GM19351 (cell line): ENCODE measurements around the gene NR3C2.

Experiments
- ATAC-seq: cut with Tn5 transposase; IDR thresholded peaks from one replicate; pipeline ENCODE4 v1.9.1; 2021; ENCODE audit warnings: mild to moderate bottlenecking, moderate library complexity; ENCODE audit not compliant: unreplicated experiment

The NR3C2 gene

DNA sequence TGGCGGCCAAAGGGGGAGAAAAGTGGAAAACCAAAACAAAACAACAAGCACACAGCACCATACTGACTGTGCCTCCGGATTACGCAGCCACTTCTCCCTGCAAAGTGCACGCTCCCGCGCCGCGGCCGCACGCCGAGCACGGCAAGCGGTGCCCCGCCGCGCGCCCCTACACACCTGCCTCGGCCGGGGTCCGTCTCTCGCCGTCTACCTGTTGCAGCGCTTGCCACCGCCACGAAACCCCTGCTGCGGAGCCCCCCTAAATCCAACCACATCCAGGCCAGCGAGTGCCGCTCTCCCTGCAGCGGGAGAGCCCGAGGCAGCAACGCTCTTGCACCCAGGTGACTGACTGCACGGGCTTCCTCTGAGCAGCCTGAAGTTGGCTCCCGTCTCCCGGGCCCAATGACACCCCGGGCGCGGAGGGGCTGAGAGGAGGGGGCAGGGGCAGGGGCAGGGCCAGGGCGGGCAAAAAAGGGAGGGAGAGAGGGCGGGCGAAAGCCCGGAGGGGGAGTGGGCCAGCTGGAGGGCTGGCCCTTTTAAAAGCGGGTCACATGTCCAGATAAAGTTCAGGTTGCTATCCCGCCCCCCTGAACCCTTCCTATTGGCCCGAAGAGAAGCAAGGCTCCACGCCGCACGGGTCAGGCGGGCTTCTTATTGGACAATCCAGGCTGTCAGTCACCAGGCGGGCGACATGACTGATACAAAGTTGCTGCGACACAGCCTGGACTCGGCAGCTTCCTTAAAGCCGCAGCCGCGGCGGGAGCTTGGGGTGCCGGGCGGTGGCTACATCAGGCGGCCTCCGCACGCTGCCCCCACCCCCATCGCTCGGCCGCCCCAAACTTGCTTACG is at the start of gene NR3C2:
Gene NR3C2 (minus strand): TSS at position 429 of the 846 bp plus-strand sequence.
- peak; percentile 93 for ATAC-seq

DNA sequence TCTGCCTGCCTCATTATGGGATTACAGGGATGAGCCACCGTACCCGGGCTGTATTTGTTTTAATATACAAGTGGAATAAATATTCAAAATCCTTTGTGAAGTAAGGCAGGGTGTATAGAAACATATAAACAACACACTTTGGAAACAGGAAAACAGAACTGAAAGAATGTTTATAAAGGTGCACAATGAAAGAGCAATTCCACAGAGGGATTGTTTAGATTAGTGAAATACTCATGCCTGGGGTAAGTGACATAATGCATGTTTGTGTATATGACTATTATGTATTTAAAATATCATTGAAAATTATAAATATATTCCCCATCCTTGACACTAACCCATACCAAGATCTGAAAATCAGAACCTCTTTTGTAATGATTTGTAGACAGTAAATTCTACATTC is 45.0 kb upstream of the NR3C2 start:
- ATAC-seq = no peak

DNA sequence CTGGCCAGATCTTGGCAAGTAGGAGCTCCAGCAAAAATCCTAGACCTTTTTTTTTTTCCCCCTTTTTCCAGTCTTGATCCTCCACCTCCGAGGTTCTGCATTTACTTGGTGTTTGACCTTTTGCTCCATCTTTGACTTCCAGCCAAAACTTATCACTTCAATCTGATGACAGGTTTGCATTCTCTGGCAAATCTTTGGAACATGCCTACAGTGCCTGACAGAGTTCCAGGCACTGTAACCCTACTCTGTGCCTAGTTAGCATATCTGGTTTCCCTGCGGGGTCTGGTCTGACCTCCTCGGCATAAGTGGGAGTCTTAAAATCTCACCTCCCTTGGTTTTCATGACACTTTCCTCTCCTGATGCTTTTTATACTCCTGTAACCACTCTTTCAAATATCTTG is 39.4 kb upstream of the NR3C2 start:
- ATAC-seq = no peak

DNA sequence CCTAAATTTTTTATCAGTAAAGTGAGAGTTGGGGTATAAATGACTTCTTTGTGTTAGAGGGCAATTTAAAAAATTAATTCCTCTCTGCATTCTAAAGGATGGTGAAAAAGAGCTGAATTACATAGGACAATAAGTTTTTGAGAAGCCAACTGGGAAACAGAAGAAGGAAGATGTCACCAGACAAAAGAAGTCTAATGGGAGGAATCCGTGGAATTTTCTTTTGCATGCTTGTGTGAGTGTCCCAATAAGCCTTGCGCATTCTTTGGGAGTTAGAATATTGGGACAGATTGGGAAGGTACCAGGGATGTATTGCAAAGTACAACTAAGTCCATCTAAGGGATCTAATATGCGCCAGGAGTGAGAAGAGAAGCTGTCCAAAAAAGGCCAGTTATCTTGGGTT is 35.1 kb upstream of the NR3C2 start:
- no peak for ATAC-seq

DNA sequence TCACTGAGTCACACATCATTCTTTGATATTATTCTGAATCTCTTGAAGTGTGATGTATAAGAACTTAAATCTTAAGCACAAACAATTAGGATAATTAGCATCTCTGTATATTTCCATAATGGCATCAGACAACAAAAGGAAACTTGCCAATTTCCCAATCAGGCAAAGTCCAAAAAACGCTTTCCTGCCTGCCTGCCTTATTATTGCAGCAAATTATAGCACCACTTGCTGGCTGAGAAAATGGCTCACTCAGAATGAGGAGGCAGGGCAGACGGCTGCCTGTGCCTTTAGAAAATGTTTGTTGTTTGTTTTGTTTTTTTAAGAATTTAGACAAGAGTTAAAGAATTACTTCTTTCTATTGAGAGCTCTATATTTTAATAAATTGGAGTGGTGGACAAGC is 27.7 kb upstream of the NR3C2 start:
- no peak for ATAC-seq

DNA sequence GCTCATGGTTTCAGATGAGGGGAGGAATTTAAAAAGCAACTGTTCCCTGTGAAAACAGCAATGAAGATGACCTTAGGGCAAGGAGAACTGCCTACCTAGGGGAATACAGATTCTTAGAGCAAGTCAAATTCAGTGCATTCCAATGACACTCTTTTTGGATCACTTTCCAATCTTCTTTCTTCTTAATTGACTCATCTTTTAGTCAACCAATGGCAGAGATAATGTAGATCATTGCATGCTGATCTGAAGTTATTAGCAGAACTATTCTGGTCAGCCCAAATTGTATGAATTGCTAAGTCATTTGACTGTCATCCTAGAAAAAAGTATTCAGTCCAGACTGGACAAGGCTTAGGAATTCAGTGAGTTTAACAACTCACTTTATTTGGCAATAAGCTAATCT is 12.6 kb upstream of the NR3C2 start:
- ATAC-seq = no peak

DNA sequence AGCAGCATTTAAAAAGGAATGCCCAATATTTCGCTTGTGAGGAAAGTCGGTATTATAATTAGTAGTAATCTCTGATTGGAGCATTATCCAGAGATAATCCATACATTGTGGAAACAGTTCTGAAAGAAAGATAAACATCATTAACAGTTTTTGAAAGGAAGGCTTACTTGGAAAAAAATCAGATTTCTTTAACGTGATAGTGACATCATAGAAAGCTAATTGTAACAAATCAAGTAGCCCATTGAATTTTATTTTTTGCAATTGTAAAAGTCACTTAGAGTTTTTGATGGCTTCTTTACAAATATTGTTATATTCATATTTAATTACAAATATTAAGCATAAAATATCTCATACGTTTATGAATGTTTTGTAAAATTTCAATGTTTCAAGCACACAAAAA is 11.6 kb upstream of the NR3C2 start:
- ATAC-seq = no peak

DNA sequence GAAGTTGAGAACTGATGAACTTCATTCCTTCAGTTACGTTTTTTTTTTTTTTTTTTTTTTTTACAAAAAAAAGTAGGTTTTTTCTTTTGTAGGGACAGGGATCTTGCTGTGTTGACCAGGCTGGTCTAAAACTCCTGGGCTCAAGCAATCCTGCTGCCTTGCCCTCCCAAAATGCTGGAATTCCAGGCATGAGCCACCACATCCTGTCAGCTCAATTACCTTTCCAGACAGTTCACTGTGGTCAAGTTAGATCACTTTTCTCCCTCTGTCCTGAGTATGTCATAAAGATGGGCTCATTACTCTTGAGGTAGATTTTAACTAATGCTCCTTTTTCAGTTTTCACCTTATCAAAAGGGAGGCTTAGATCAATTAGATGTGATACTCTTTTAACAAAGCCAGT is 10.8 kb upstream of the NR3C2 start:
- ATAC-seq = no peak

DNA sequence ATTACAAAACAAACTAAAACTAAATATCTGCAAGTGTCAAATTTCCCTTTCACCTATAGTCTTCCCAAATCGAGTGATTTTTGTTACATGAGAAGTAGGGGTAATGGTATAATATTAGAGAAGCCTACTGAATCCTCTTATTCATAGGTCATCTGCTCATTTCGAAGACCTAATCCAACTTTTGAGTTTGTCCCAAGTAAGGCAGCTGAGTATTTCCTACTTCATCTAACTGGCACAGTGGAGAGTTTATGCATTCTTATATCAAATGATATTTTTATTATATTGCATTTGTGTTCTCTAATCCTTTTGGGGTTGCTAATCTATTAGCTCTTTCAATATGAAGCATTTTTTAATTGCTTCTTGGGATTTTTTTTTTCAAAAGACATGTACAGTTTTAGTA is 7.7 kb upstream of the NR3C2 start:
- ATAC-seq = no peak

DNA sequence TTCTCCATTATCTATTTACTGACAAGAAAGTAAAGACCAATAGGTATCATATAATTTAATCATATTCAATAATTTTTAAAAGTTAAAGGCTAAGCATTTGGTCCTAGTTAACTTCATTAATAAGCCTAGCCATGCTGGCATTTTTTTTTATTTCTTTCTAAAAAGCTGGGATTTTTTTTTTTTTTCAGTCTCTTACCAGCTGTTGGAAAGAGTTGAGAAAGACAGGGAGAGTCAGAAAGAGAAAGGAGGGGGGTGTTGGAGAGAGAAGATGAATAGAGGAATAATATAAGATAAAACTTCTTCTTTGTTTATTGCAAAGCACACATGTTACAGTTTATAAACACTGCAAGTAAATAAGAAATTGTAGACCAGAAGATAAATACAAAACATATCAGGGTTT is 5.9 kb upstream of the NR3C2 start:
- no peak for ATAC-seq

DNA sequence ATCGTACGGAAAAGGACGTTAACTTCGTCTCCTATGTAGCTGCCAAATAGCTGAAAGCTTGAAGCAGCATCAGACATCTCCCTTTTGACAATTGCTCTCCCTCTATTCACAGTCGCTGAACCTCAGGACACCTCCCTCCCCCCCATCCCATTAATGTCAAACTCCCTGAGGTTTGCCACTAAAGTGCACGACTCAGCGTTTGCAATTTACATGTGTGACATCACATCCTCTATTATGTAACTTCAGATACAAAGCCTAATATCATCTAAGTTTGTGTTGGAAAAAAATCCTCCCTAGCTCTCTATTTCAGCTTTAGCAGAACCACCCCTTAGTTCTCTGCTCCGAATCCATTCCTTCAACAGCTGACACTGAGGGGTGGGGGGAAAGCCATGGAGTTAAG is 5.5 kb upstream of the NR3C2 start:
- no peak for ATAC-seq

DNA sequence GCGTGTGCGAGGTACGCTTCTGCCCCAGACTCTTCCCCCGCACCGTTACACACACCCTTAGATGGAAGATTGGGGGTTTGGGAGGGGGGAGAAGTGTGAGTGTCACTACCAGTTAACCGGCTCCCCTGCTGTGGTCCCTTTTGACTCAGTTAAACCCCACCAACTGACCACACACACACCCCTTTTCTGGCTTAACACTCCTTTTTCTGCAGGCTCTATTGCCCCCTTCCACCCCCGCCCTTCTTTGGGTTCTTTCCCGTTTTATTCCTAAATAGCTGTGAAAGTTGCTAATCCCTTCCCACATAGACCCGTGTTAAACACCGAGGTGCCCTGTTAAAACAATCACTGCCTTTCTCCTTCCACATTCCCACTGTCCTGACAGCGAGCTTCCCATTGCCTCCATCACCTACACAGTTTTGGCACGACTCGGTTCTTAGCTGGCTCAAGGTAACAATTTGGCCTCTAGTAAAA is 3.7 kb upstream of the NR3C2 start:
- no peak for ATAC-seq

DNA sequence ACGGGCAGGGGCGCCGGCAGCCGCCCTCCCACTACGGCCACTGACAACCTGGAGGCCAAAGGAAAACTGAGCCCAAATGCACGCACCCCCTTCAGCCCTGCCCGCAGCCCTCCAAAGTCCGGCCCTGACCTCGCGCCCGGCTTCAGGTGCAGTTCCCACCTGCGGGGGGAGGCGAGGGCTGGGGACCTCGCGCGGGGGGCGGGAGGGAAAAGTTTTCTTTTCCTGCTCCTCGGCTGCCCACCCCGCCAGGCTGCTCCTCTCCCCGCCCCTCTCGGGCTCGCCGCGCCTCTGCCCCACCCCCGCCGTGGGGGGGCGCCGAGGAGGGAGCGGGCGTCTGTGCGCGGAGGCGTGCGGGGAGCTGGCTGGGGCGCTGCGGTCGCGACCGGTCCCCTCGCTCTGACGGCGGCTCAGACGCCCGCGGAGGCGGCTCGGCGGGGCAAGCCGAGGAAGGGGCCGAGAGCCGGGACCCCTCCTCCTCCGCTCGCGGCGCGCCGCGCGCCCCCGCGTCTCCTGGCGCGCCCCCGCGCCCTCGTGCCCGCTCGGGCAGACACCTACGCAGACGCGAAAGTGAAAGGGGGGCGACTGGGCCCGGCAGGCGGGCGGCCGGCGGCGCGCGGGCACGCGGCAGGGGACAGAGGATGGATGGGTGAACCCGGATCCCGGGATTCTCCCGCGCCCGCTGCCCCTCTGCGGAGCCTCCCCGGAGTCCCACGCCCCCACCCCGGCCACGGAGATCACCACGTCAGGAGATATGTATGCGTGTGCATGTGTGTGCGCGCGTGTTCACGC is 3.1 kb upstream of the NR3C2 start:
- peak; percentile 11 for ATAC-seq

DNA sequence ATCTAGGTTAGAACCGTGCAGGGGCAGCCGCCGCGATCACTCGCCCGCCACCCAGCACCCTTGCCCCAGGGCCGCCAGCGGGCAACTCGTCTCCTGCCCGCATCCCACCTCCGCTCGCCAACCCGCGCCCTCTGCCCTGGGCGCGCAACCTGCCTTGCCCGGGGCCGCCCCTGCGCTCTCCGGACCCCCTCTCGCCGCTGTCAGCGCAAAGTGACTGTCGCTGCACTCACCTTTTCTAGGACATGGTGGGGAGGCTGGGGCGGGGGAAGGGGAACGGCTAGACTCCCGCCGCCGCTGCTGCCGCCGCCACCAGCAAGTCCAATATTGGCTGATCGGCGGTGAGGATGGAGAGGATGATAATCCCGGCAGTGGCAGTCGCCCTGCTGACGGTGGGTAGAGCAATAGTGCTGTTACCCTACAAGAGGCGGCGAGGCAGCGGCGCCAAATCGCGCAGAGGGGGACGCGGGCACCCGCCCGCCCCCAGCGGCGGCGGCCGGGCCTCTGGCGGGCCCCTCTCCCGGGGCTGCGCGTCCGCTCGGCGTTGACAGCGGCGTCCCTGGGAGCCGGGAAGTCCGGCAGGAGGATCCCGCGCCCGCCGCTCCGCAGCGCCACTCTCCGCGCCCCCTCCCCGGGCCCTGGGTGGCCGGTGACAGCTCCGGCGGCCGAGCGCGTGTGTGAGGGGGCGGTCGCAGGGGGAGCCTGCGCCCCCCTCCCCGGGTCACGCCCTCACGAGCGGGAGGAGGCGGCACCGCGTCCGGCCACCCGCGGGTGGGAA is 2.3 kb upstream of the NR3C2 start:
- no peak for ATAC-seq

DNA sequence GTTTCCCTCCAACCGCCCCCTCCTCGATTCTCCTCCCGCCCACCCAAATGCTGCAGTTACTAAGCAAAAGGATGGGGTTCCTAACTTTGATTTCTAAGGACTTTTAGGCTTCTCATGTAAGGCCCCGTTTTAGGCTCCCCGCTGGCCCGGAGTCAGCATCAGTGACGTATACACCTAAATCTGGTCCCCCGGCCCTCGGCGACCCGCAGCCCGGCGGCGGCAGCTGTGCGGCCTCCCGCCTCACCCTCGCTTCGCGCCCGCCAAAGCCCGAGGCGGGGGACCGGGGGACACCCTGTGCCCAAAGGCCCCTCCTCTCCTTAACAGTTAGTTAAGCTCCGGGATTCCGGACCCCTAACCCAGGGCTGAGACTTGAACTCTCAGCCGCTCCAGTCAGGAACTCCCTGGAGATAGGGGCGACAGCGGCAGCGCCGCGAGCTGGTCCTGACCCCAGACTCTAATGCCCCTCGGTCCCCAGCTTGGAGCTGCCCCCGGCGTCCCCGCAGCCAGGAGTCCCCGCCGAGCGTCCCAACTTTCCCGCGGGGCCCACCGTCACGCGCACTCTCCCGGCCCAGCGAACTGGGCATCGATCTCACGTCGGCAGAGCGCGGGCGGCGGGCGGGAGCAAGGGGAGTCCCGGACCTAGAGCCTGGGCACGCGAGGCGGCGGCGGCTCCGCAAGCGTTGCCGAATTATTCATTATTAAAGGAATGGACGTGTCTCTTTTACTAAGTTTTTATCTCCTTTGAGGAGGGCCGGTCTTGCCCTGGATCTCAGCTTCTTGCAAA is 1.5 kb upstream of the NR3C2 start:
- ATAC-seq = no peak

DNA sequence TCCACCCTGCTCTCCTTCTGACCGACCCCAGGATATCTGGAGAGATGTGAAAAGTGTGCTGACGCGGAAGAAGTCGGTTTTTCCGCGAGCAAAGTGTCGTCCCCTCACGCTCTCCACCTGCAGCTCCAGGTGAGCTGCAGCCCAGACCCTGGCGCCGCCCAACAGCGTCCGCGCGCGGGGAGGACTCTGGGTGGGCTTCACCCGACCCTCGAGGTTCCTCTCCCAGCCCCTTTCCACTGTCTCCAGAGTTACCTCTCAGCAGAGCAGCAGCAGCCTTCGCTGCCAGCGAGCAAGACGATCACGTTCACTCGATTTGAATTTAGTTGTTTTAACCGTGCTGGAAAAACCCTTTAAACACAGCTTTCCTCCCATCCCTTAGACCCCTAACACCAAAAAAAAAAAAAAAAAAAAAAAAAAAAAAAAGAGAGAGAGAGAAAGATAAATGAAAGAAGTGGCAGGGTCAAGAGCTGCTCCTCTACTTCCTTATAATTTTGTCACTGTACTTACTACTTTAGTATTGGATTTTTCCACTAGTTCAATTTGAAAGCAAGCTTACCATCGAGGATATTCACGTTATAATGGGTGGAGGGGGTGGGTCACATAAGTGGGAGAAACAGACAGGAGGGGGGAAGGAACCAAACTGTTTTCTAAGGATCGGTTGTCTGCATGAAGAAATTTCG is 758 bp upstream of the NR3C2 start:
- ATAC-seq = peak; percentile 12

DNA sequence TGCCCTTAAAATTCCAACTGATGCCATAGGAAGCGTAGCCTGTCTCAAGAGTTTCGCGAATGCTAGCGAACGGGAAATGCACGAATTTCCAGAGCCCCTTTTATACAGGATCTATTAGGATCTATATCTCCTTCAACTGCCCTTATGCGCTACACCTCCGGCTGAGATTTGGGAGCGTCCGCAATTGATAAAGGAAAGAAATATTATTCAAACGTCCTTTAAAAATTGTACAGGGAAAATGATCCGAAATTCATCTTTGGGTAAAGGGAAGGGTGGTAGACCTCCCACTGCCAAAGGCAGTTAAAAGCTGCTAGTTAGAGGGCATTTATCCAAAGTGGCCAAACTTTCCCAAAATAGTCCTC is 609 bp downstream of the NR3C2 start:
- no peak for ATAC-seq

DNA sequence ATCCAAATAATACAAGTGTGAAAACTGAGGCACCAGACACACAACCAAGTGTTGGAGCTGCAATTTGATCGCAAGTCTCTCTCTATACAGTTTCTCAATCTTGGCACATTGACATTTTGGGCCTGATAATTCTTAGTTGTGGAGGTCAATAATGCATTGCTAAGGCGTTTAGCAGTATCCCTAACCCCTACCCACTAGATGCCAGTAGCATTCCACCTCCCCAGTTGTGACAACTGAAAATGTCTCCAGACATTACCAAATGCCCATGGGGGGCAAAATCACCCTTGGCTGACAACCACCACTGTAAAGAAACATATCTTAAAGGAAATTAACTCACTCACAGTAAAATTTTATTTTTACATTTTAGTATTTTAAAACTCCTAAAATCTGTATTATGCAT is 4.2 kb downstream of the NR3C2 start:
- no peak for ATAC-seq

DNA sequence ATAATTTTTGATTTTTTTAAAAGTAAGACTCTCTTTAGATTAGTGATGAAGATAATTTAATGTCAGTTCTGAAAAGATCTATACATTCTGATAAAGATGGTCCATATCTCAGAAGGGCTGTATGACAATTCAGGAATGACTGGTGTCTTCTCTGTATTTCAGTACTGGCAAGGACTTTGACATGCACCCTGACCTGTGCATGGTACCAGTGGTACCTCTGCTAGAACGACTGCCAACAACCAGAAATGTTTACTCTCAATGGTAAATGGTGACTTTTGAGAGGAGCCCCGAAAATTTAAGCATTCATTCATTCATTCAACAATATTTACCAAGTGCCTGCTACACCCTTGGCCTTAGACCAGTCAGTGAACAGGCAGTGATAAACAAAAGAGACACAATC is 4.8 kb downstream of the NR3C2 start:
- no peak for ATAC-seq

DNA sequence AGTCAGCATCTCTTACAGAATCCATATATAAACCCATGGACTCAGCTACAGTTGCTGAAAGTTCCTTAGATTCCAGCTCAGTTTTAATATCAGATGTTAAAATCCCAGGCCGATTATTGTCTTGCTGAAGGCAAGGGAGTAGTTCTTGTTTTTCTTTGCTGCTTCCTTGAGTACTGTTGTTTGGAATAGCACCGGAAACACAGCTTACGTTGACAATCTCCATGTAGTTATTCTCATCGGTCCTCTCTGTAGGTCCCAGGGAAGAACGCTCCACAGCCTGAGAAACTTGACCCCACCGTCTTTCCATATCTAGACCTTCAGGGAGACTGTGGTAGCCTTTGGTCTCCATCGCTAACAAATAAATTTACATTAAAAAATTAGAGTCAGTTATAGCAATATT is 5.7 kb downstream of the NR3C2 start:
- ATAC-seq = no peak
